ENCODE measurements around the gene OTULIN.

OTULIN gene

GRCh38 chr5:14723701-14724132, 59.2 kb downstream of the OTULIN start:
- DNase-seq, result no peak

- DNase-seq, result no peak
Observed at GRCh38 chr5:14724633-14725032, 60.1 kb downstream of the OTULIN start.

DNA sequence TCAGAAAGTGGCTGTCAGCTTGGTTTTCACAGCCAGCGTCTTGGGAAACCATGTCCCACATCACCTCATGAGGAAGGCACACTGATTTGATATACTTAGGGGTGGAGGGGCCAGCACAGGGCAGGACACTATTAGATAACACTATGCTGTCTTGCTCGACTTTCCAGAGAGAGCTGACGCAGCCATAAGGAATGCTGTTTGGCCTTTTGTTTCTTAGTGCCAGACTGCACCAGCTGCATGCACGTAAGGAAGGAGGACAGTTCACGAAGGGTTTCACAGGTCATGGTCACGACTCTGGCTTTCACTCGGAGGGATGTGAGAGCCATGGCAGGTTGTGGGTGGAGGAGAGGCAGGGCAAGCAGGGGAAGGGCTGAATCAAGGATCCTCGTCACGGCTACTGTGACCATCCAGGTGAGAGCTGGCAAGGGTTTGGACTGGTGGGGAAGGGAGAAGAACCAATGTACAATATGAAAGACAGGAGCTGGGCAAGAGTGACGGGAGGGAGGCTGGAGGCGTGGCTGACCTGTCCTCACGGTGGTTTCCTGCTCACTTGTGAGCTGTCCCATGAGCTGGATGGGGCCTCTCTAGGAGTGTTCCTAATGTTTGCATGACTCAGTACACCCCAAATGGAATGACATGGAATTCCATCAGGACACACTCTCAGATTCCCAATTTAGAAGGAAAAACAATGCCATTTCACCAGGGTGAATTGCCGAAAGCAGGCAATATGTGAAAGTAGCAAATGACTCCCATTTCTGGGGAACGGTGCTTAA, 61.7 kb downstream of the OTULIN start:
- DNase-seq, result no peak

GRCh38 chr5:14727428-14727865, 62.9 kb downstream of the OTULIN start:
- DNase-seq, result peak; percentile 90

GRCh38 chr5:14727928-14728458, 63.5 kb downstream of the OTULIN start:
- no peak for DNase-seq

DNA sequence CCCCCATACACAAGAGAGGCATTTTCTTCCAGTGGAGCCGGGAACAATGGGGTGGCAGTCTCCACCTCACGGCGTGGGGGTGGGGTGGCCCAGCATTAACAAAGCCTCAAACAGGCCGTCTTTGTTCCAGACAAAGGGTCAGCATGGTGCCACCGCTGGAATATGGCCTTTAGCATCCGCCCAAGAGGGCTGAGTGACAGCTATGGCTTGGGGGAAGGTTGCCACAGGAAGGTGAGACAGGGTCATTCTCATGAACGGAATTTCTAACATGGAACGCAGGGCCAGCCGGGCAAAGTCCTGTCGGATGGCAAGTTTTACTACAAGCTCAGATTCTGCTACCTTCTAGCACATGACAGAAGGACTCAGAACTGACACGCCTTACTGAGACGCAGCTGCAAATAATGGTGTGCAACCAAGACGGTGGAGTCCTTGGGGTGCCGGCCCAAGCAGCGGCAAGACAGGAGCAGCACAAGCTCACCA, 64.0 kb downstream of the OTULIN start:
- no peak for DNase-seq

DNA sequence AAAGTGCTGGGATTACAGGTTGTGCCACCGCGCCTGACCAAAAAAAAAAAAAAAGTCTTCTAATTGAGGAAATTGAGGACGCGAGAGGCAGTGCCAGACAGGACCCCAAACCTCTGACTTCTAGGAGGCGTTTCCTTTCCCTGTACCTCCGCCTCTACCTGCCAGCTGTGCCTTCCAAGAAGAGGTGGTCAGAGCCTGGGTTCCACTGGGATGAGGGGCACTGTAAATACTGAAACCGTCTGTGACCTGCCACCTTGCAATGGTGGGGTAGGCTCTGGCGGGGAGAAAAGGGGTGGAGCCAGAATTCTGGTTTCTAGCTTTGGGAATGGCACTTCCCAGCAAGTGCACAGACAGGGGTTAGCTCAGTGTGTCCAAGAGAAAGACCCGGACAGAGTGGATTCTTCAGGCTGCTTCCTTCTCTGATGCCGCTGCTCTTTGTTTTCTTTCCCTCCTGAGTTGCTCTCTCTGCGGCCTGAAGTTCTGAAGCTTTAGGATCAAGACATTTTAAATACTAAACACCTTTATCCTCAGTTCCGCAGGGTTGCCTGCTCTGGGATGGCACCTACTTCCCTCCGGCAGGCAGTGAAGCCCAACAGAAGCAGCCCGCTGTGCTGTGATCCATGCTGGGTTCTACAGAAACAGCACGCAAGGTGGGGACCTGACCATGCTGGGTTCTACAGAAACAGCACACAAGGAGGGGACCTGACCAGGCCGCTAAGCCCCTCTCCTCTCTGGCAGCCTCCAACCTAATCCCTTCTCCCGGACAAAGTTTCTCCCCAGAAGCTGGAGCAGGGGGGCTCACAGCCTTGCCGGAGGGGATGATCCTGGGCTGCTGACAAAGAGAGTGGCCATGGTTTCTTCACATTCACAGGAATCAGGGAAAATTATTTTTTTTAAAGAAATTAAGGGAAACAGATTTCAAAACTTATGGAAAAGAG, 65.2 kb downstream of the OTULIN start:
- DNase-seq, result no peak

DNA sequence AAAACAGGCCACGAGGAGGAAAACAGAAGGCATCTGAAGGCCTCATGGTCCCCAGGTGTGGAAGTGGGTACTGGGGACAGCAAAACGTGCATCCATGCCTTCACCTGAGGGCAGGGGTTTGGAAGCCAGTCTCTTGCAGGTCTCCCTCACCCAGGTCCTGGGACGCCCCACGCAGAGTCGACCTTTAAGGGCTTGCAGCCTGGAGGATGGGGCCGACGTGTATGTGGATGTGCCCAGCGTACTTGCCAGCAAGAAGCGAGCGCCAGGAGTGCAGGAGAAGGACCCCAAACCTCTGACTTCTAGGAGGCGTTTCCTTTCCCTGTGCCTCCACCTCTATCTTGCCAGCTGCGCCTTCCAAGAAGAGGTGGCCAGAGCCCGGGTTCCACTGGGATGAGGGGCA, 65.9 kb downstream of the OTULIN start:
- no peak for DNase-seq

- DNase-seq, result no peak
Observed at GRCh38 chr5:14730881-14731280, 66.4 kb downstream of the OTULIN start.

- no peak for DNase-seq
Observed at GRCh38 chr5:14732991-14733390, 68.5 kb downstream of the OTULIN start.

- DNase-seq, result no peak
Observed at GRCh38 chr5:14733661-14734060, 69.1 kb downstream of the OTULIN start.

DNA sequence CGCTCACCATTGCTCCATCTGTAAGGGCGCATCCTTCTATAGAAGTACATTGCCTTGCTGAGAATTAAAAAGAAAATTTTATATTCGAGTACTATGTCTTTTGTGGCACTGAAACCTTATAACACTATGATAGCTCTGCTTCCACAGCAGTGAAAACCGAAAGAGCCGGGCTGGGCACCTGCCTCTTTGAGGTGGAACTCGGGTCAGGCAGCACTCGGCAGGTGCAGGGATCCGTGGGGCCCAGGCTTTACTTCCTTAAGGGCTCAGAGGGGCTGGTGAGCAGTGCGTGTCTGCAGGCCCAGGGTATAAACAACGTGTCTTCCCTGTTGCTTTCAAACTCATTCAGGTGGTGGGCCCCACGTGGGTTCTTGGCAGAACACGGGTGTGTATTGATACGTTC, 69.9 kb downstream of the OTULIN start:
- no peak for DNase-seq

DNA sequence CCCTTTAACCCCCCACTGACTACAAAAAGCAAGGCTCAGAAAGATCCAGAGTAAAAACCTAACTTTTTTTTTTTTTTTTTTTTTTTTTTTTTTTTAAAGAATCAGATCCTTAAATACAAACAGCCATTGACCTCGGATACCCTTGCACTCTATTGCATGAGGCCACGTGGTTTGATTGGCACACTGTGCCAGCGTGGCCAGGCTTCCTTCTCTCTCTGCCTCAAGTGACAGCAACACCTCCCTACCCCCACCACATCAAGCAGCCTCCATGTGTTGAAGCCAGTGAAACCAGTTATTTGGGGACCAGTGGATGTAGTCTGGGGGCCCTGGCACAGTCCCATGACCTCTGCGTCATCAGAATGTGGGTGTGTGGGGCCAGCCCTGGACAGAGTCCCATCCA, 71.4 kb downstream of the OTULIN start:
- DNase-seq, result no peak

DNA sequence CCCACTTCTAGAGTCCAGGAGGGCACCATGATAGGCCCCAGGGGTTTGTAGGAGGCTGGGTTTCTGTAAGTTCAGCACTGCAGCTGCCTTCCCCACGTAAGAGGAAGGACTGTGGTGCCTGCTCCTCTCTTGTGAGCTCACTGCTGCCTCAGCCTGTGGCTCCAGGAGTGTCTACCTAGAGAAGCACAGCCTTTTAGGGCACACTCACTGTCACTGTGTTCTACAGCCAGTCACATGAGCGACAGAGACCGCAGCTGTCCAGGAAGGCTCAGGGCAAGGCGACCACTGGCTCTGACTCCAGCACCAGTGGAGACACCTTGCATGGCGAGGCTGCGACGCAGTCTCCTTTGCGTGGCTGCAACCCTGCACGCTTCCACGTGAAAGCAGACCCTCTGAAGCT, 72.8 kb downstream of the OTULIN start:
- no peak for DNase-seq

- DNase-seq, result no peak
Observed at GRCh38 chr5:14738050-14738449, 73.5 kb downstream of the OTULIN start.

DNA sequence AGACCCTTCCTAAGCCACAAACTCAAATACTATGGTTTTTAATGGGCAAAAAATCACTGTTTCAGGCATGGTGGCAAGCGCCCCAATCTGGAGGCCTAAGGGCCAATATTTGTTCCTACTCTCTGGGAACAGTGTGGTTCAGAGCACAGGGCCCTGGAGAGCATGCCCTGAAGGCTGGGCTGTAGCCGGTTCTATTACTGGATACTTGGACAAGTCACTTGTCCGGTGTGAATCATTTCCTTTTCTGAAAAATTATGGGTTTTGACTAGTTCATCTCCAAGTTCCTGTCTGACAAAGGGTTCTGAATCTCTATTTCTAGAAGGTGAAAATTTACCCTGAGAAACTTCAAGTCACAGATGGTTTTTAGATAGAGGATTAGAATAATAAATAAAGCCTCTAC, 75.0 kb downstream of the OTULIN start:
- DNase-seq, result no peak

- no peak for DNase-seq
Observed at GRCh38 chr5:14739981-14740380, 75.5 kb downstream of the OTULIN start.

DNA sequence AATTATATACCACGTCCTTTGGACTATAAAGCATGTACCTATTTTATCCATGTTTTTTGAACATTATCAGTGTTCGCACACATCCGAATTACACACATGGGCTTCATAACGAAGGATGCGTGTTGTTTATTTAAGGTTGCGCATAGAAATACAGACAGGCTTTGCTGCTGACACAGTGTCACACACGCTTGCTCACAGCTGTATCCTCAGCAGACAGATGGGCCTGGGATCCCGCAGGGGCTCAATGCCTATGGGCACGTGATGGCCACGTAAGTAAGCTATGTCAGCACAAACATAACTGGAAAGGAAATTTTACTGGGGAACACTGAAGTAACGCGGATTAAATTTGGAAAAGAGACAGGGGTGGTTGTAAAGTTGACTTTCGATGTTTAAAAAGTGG, 76.6 kb downstream of the OTULIN start:
- DNase-seq, result no peak

- DNase-seq, result no peak
Observed at GRCh38 chr5:14741801-14742440, 77.4 kb downstream of the OTULIN start.

GRCh38 chr5:14742498-14742897, 78.0 kb downstream of the OTULIN start:
- DNase-seq, result no peak

DNA sequence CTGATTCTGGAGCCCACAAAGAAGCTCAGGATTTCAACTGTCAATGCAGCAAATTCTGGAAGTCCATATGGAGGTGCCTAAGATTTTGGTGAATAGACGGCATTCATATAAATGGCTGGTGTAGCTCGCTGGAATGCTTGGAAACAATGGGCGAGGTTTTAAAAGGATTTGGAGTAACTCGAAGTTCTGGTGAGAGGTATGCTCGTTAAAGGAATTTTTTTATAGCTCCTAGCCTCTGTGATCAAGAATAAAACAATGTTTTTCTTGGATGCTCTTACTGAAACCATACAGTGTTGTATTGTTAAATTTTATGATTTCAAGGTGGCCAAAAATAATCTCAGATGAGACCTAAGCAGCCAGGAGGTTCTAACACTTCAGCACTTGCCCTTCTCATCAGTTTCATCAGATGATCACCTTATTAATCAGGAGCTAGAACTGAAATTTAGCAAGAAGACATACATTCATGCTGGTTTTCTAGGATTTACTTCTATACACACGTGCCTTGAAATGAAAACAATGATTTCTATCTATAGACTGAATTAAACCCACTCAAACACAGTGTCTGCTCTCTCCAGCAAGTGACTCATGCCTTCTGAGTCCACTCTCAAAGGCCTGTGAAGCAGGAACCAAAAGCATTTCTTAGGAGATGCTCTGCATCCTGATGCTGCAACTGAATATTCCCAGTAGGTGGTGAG, 79.2 kb downstream of the OTULIN start:
- DNase-seq, result peak; percentile 16

Measured in DMS53 (cell line).